Endometrium (tissue), 2 donors: ENCODE measurements around the gene TOMM70.

Source experiments
- FAIRE-seq: peaks from 2 replicates; lab custom pipeline; 2012; peaks lifted over from hg19 to GRCh38; lab: Jason Lieb, UNC
- donor health status: control.
- donor health status: control.

TOMM70 gene

GRCh38 chr3:100411091-100411982 lies 10.4 kb upstream of the TOMM70 start:
- no peak for FAIRE-seq

- FAIRE-seq: no peak
These were observed 7.2 kb upstream of the TOMM70 start for GRCh38 chr3:100407977-100408532.

- no peak for FAIRE-seq
These were observed 6.3 kb upstream of the TOMM70 start for GRCh38 chr3:100407164-100407563.

- no peak for FAIRE-seq
These were observed 3.3 kb upstream of the TOMM70 start for GRCh38 chr3:100404250-100404548.

GRCh38 chr3:100403362-100404249 lies 2.7 kb upstream of the TOMM70 start:
- peak; percentile 63 for FAIRE-seq

GRCh38 chr3:100402891-100403290 lies 2.0 kb upstream of the TOMM70 start:
- no peak for FAIRE-seq

- no peak for FAIRE-seq
These were observed 1.4 kb upstream of the TOMM70 start for GRCh38 chr3:100402256-100402655.

GRCh38 chr3:100401674-100402041 lies 769 bp upstream of the TOMM70 start:
- FAIRE-seq: no peak

GRCh38 chr3:100400419-100400779 lies 490 bp downstream of the TOMM70 start:
- no peak for FAIRE-seq

GRCh38 chr3:100399341-100400071 lies 1.4 kb downstream of the TOMM70 start:
- no peak for FAIRE-seq

- FAIRE-seq: no peak
These were observed 3.9 kb downstream of the TOMM70 start for GRCh38 chr3:100396967-100397366.

- FAIRE-seq: no peak
These were observed 5.0 kb downstream of the TOMM70 start for GRCh38 chr3:100395679-100396431.

- FAIRE-seq: no peak
These were observed 11.9 kb downstream of the TOMM70 start for GRCh38 chr3:100389025-100389424.

GRCh38 chr3:100386437-100387074 lies 14.3 kb downstream of the TOMM70 start:
- FAIRE-seq: no peak

GRCh38 chr3:100384733-100385525 lies 16.0 kb downstream of the TOMM70 start:
- no peak for FAIRE-seq

GRCh38 chr3:100376301-100376700 lies 24.6 kb downstream of the TOMM70 start:
- FAIRE-seq: no peak

GRCh38 chr3:100374521-100374920 lies 26.4 kb downstream of the TOMM70 start:
- no peak for FAIRE-seq

- no peak for FAIRE-seq
These were observed 30.1 kb downstream of the TOMM70 start for GRCh38 chr3:100370756-100371155.

- FAIRE-seq: no peak
These were observed 32.4 kb downstream of the TOMM70 start for GRCh38 chr3:100368441-100368840.

GRCh38 chr3:100366424-100366823 lies 34.5 kb downstream of the TOMM70 start:
- no peak for FAIRE-seq
